ENCODE measurements around the gene TSPAN18. TPM values are rescaled to one million over a fixed set of nuclear protein-coding genes. Genes with fewer than 3 reads are reported as not detected.

The TSPAN18 gene
- total RNA-seq, 1 donor from 2014 or later, result 46.4 TPM

DNA sequence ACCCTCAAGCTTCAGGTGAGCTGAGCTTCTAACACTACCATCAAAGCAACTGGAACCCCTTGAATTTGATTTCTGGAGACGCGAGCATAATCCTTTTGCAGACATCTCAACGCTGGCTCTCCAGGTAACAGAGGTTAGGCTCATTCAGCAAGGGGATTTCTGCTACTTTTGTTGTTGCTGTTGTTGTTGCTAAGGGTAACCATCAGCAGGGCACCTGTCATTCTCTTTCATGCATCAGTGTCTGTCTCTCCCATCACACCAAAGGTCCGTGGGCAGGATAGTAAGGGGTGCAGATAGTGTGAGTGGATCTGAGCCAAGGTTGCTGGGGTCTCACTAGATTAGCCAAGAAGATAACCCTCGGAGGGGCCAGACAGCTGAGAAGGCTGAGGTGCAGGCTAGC lies 133.6 kb downstream of the TSPAN18 start:
- H3K4me3 ChIP-seq, result no peak overlapping the region
- H3K9me3 ChIP-seq, result no peaks in the 10 kb centered on the region
- no peak for DNase-seq
- intact Hi-C loops (cut with DNase I), result no loop called here
- no peak overlapping the region for H3K27ac ChIP-seq
- ATAC-seq, result no peak
- TF ChIP-seq, protein P1, sequence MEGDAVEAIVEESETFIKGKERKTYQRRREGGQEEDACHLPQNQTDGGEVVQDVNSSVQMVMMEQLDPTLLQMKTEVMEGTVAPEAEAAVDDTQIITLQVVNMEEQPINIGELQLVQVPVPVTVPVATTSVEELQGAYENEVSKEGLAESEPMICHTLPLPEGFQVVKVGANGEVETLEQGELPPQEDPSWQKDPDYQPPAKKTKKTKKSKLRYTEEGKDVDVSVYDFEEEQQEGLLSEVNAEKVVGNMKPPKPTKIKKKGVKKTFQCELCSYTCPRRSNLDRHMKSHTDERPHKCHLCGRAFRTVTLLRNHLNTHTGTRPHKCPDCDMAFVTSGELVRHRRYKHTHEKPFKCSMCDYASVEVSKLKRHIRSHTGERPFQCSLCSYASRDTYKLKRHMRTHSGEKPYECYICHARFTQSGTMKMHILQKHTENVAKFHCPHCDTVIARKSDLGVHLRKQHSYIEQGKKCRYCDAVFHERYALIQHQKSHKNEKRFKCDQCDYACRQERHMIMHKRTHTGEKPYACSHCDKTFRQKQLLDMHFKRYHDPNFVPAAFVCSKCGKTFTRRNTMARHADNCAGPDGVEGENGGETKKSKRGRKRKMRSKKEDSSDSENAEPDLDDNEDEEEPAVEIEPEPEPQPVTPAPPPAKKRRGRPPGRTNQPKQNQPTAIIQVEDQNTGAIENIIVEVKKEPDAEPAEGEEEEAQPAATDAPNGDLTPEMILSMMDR (IDR thresholded peaks at IDR 0.05), result no peak
- H3K4me1 ChIP-seq, result peaks cover 15% of the 10 kb centered on the region
- no peaks in the 10 kb centered on the region for H3K36me3 ChIP-seq
- no peaks in the 10 kb centered on the region for H3K27me3 ChIP-seq

DNA sequence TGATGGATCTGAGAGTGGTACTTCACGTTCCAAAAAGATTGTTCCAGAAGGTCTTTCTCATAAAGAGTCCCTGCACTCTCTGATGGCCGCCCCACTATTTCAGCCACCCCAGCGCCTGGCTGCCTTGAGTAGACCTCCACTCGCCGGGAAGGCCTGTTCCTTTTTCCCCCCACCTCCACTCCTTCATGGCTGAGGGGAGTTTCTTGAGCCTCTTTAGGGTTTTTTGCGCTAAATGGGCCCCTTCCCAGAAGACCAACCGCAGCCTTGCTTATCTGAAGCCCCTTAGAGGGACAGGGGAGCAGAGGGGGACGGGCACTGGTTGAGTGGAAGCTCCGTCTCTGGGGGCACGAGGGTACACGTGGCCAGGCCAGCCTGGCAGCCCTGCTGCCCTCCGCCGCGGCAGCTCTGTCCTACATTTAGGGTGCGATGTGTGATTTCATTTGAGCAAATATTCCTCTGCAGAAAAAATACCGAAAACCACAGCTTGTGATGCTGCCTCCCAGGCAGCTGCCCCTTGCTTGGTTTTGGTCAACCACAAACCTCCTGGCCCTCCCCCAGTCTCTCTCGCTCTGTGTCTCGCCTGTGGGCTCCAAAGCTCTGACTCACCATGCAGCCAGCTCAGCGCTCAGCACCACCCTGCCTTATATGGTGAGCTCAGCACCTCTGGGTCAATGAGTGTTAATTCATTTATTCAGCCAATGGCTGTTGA lies 135.2 kb downstream of the TSPAN18 start:
- Histone ChIP-seq H3K27ac (peak overlapping the region; percentile 36), H3K4me1 (peaks cover 15% of the 10 kb centered on the region), H3K27me3 (no peaks in the 10 kb centered on the region), H3K36me3 (no peaks in the 10 kb centered on the region), H3K4me3 (no peak overlapping the region), H3K9me3 (no peaks in the 10 kb centered on the region)
- DNase-seq (peak; percentile 75), ATAC-seq (peak; percentile 90)
- TF ChIP-seq, protein P1 (IDR thresholded peaks at IDR 0.05), result no peak
- intact Hi-C loops (cut with DNase I), result no loop called here

DNA sequence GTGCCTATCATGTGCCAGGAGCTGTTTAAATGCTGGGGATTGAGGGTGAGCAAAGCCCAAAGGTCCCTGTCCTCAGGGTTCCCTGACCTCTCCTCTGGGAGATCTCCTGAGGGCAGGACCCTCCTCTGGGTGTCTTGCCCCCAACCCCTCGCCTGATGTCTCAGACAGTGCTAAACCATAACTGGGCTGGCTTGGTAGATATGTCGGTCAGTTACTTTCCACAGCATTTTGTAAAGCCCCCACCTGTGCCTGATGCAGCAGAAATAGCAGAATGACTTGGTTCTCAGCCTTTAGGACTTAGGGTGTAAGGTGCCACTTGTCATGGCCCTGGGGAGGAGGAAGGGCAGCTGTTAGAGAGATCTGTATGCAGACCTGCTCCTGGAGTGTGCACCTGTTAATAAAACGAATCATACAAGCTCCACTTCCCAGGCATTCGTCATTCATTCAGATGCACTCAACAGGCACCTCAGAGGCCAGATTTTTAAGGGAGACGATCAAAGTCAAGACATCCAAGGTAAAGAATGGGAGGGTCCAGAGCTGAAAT lies 135.9 kb downstream of the TSPAN18 start:
- no peaks in the 10 kb centered on the region for H3K9me3 ChIP-seq
- no peak for ATAC-seq
- H3K27me3 ChIP-seq, result no peaks in the 10 kb centered on the region
- no peak overlapping the region for H3K4me3 ChIP-seq
- no peaks in the 10 kb centered on the region for H3K36me3 ChIP-seq
- peaks cover 15% of the 10 kb centered on the region for H3K4me1 ChIP-seq
- no peak for DNase-seq
- intact Hi-C loops (cut with DNase I), result no loop called here
- TF ChIP-seq, protein P1 (IDR thresholded peaks at IDR 0.05), result no peak
- H3K27ac ChIP-seq, result no peak overlapping the region

DNA sequence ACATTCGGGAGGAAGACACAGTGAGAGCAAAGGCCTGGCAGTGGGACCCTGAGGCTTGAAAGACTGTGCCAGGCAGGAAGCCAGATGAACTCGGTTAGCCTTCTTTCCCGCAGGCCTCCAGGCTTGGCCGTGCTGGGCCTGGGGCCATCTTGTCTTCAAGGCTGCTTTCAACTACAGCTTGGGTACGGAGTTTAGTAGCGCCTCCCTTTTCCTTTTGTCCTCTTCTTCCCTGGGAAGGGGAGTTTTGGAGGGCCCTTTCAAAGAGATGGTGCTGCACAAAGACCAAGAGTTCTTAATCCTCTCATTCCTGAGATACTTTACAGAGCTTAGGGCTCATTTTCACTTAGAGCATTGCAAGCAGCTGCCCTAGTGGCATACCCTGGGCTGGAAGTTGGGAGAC lies 136.5 kb downstream of the TSPAN18 start:
- no peaks in the 10 kb centered on the region for H3K36me3 ChIP-seq
- no peak overlapping the region for H3K4me3 ChIP-seq
- DNase-seq (no peak), ATAC-seq (no peak)
- intact Hi-C loops (cut with DNase I), result no loop called here
- TF ChIP-seq, protein P1 (IDR thresholded peaks at IDR 0.05), result no peak
- no peaks in the 10 kb centered on the region for H3K27me3 ChIP-seq
- H3K4me1 ChIP-seq, result peaks cover 15% of the 10 kb centered on the region
- H3K27ac ChIP-seq, result no peak overlapping the region
- H3K9me3 ChIP-seq, result no peaks in the 10 kb centered on the region

DNA sequence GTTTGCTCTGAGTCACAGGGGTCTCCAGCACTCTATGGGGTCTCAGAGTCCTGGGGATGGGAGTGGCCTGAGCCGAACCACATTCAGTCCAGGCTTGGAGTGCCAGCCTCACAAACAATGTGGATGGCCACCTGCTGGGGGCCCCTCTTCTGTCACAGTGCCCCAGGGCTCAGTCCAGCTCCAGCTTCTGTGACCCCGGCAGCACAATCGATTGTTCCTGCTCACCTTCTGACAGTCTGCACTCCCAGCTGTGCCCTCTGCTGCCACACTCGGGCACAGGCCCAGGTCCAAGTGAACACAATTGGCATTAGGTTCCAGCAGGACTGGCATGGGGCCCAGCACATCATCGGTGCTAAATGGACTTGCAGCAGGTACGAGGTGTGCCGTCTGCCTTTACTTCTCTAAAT lies 139.1 kb downstream of the TSPAN18 start:
- DNase-seq (no peak), ATAC-seq (no peak)
- intact Hi-C loops (cut with DNase I), result no loop called here
- H3K27ac ChIP-seq, result no peak overlapping the region
- no peaks in the 10 kb centered on the region for H3K9me3 ChIP-seq
- TF ChIP-seq, protein P1 (IDR thresholded peaks at IDR 0.05), result no peak
- H3K4me1 ChIP-seq, result peaks cover 15% of the 10 kb centered on the region
- no peak overlapping the region for H3K4me3 ChIP-seq
- no peaks in the 10 kb centered on the region for H3K36me3 ChIP-seq
- no peaks in the 10 kb centered on the region for H3K27me3 ChIP-seq
